ENCODE data around the gene PPP1R12B. TPM values are rescaled to one million over a fixed set of nuclear protein-coding genes. Genes with fewer than 3 reads are reported as not detected.

PPP1R12B gene
- total and polyA plus RNA-seq, 8 donors = 4.4 to 29.4 (median 13.7) TPM

GRCh38 chr1:202586871-202587270 lies 238.4 kb downstream of the PPP1R12B start:
- no peak for ATAC-seq
- H3K27me3 ChIP-seq = no peaks in the 10 kb centered on the region
- 94 to 100% methylated on average over 1 of the region's 1 CpG for WGBS, 2 donors
- no peaks in the 10 kb centered on the region for H3K9me3 ChIP-seq
- H3K4me1 ChIP-seq = peaks cover 0 to 2% (median 0%) of the 10 kb centered on the region in 3 donors
- no peak for TF ChIP-seq CTCF (IDR thresholded peaks at IDR 0.05)
- H3K4me3 ChIP-seq = no peak overlapping the region
- FAIRE-seq = no peak
- H3K27ac ChIP-seq = peak overlapping the region in 2 of 4 donors; percentile 57 to 65
- no peaks in the 10 kb centered on the region for H3K36me3 ChIP-seq
- intact Hi-C loops (cut with DNase I) = loop anchor here in 1 of 3 donors (10.0 kb wide), 1 partner anchor 58 kb away; no protein-coding TSS in a partner anchor
- DNase-seq = no peak

- Histone ChIP-seq H3K4me3 (no peak overlapping the region), H3K9me3 (no peaks in the 10 kb centered on the region), H3K36me3 (no peaks in the 10 kb centered on the region), H3K27ac (peak overlapping the region in 2 of 4 donors; percentile 82), H3K27me3 (no peaks in the 10 kb centered on the region), H3K4me1 (peaks cover 0 to 2% (median 0%) of the 10 kb centered on the region in 3 donors)
- ATAC-seq = no peak
- TF ChIP-seq CTCF (IDR thresholded peaks at IDR 0.05) = no peak
- WGBS, 2 donors = 0 to 100% methylated on average over 1 of the region's 1 CpG
- FAIRE-seq = no peak
- no peak for DNase-seq
- intact Hi-C loops (cut with DNase I) = loop anchor here in 1 of 3 donors (10.0 kb wide), 1 partner anchor 57 kb away; no protein-coding TSS in a partner anchor
These were observed 239.5 kb downstream of the PPP1R12B start for GRCh38 chr1:202587859-202588485.

GRCh38 chr1:202588503-202589189 lies 240.1 kb downstream of the PPP1R12B start:
- Histone ChIP-seq H3K27ac (peak overlapping the region in 3 of 4 donors; percentile 13 to 82 (median 82)), H3K36me3 (no peaks in the 10 kb centered on the region), H3K27me3 (no peaks in the 10 kb centered on the region), H3K4me3 (no peak overlapping the region), H3K9me3 (no peaks in the 10 kb centered on the region), H3K4me1 (peaks cover 0 to 2% (median 0%) of the 10 kb centered on the region in 3 donors)
- no peak for FAIRE-seq
- ATAC-seq = peak in 3 of 4 donors; percentile 21 to 40 (median 35)
- DNase-seq = no peak
- WGBS, 2 donors = 87 to 97% methylated on average over 4 of the region's 4 CpGs
- intact Hi-C loops (cut with DNase I) = loop anchor here in 1 of 3 donors (10.0 kb wide), 1 partner anchor 56 kb away; no protein-coding TSS in a partner anchor
- no peak for TF ChIP-seq CTCF (IDR thresholded peaks at IDR 0.05)

- no peak for TF ChIP-seq CTCF (IDR thresholded peaks at IDR 0.05)
- no peak overlapping the region for H3K4me3 ChIP-seq
- 66 to 76% methylated on average over 8 of the region's 8 CpGs for WGBS, 2 donors
- H3K27ac ChIP-seq = peak overlapping the region in 3 of 4 donors; percentile 13 to 82 (median 82)
- DNase-seq = peak in 4 of 6 donors; percentile 56 to 74 (median 62)
- peak; percentile 29 for FAIRE-seq
- peak; percentile 65 to 86 (median 83) for ATAC-seq
- intact Hi-C loops (cut with DNase I) = loop anchor here in 1 of 3 donors (10.0 kb wide), 1 partner anchor 55 kb away; no protein-coding TSS in a partner anchor
- H3K9me3 ChIP-seq = no peaks in the 10 kb centered on the region
- no peaks in the 10 kb centered on the region for H3K36me3 ChIP-seq
- no peaks in the 10 kb centered on the region for H3K27me3 ChIP-seq
- H3K4me1 ChIP-seq = peaks cover 0 to 2% (median 0%) of the 10 kb centered on the region in 3 donors
These were observed 240.9 kb downstream of the PPP1R12B start for GRCh38 chr1:202589190-202589930.
